Astrocyte (in vitro differentiated cells and primary cell): ENCODE measurements around the gene CYP4A11. TPM values are rescaled to one million over a fixed set of nuclear protein-coding genes. Genes with fewer than 3 reads are reported as not detected.

Experiments
- DNase-seq: peaks from one replicate; pipeline ENCODE4 v3.0.0-alpha.2; 2010; ENCODE audit warnings: low read depth
- FAIRE-seq: peaks from 2 replicates; lab custom pipeline; 2011; peaks lifted over from hg19 to GRCh38; lab: Jason Lieb, UNC
- H2AFZ ChIP-seq: 2 replicates; pipeline ENCODE4 v1.6.0; 2012; ENCODE audit warnings: low read depth, low read length, inconsistent platforms
- H3K27ac ChIP-seq: 2 replicates; pipeline ENCODE4 v1.5.1; 2011; ENCODE audit warnings: low read depth, low read length, inconsistent platforms
- H3K27me3 ChIP-seq: 2 replicates; pipeline ENCODE4 v1.6.0; 2011; ENCODE audit warnings: low read length, inconsistent platforms; ENCODE audit not compliant: insufficient read depth
- H3K36me3 ChIP-seq: 2 replicates; pipeline ENCODE4 v1.5.1; 2011; ENCODE audit warnings: low read length, inconsistent platforms; ENCODE audit not compliant: insufficient read depth
- H3K4me1 ChIP-seq: 2 replicates; pipeline ENCODE4 v1.5.1; 2011; ENCODE audit warnings: low read length, inconsistent platforms; ENCODE audit not compliant: insufficient read depth
- H3K4me2 ChIP-seq: 2 replicates; pipeline ENCODE4 v1.6.0; 2012; ENCODE audit warnings: low read length, inconsistent platforms
- H3K4me3 ChIP-seq: 2 replicates; pipeline ENCODE4 v1.5.1; 2011; ENCODE audit warnings: low read depth, mild to moderate bottlenecking, low read length, inconsistent platforms; ENCODE audit not compliant: insufficient read depth
- H3K79me2 ChIP-seq: 2 replicates; pipeline ENCODE4 v1.6.0; 2012; ENCODE audit warnings: mild to moderate bottlenecking, low read length, inconsistent platforms; ENCODE audit not compliant: insufficient read depth
- H3K9ac ChIP-seq: 2 replicates; pipeline ENCODE4 v1.6.0; 2012; ENCODE audit warnings: mild to moderate bottlenecking, low read length, inconsistent platforms
- H3K9me3 ChIP-seq: 2 replicates; pipeline ENCODE4 v1.5.1; 2012; ENCODE audit warnings: low read depth, mild to moderate bottlenecking, low read length, inconsistent platforms; ENCODE audit not compliant: insufficient read depth
- H4K20me1 ChIP-seq: 2 replicates; pipeline ENCODE4 v1.6.0; 2012; ENCODE audit warnings: low read length, inconsistent platforms; ENCODE audit not compliant: insufficient read depth
- H3K27ac Mint-ChIP-seq: one replicate; pipeline ENCODE4 v1.8.0; 2021; ENCODE audit warnings: mild to moderate bottlenecking, mixed read lengths; ENCODE audit not compliant: unreplicated experiment
- H3K27me3 Mint-ChIP-seq: one replicate; pipeline ENCODE4 v1.8.0; 2021; ENCODE audit warnings: low read depth, mixed read lengths; ENCODE audit not compliant: unreplicated experiment
- H3K36me3 Mint-ChIP-seq: one replicate; pipeline ENCODE4 v1.8.0; 2021; ENCODE audit warnings: low read depth, mixed read lengths; ENCODE audit not compliant: unreplicated experiment
- H3K4me1 Mint-ChIP-seq: one replicate; pipeline ENCODE4 v1.8.0; 2021; ENCODE audit warnings: low read depth, mixed read lengths; ENCODE audit not compliant: unreplicated experiment
- H3K4me3 Mint-ChIP-seq: one replicate; pipeline ENCODE4 v1.8.0; 2021; ENCODE audit warnings: mild to moderate bottlenecking, moderate library complexity, mixed read lengths; ENCODE audit not compliant: unreplicated experiment
- H3K9me3 Mint-ChIP-seq: one replicate; pipeline ENCODE4 v1.8.0; 2021; ENCODE audit warnings: mild to moderate bottlenecking, mixed read lengths; ENCODE audit not compliant: unreplicated experiment
- EZH2 ChIP-seq: IDR thresholded peaks from 2 replicates; pipeline ENCODE4 v1.6.1; 2012; ENCODE audit warnings: mild to moderate bottlenecking, low read length, inconsistent platforms; ENCODE audit not compliant: insufficient read depth
- total RNA-seq: library from RNA; stranded (reverse); gene quantifications from 2 replicates; pipeline ENCODE4 v1.2.1, GENCODE V29; 2021
- TF ChIP-seq, protein P1 (sequence below): IDR thresholded peaks from 2 replicates; pipeline ENCODE4 v1.5.1; 2011; ENCODE audit warnings: low read depth, mild to moderate bottlenecking, inconsistent platforms, low read length, moderate library complexity; ENCODE audit not compliant: insufficient read depth

The CYP4A11 gene
- total RNA-seq, 1 donor from 2014 or later, result not detected

DNA sequence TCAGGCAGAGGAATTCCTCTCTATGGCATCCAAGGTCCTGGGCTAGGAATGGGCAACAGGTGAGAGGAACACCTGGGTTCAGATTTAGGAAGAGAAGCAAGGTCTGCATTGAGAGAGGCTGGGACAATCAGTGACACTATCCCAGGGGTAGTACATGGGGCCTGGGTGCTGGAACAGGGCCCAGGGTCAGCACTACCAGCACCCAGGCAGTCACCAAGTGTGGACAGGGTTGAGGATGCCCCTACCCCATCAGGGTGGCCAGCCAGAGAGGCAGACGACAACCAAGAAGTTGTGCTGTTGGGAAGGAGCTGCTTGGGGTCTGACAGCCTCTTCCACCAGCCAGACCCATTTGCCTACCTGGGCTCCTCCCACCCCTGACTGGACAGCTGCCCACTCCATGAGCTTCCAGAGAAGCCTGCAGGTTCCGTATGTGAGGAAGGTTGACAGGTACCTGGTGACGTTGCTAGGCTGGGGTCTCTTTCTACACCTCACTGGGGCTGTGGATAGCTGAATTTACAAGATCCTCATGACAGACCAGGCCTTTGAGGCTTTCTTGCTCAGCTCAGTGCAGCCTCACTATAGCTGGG, 13.9 kb downstream of the CYP4A11 start:
- no peaks in the 10 kb centered on the region for H4K20me1 ChIP-seq
- no peaks in the 10 kb centered on the region for H3K36me3 ChIP-seq
- H2AFZ ChIP-seq, result no peak overlapping the region
- Mint-ChIP-seq H3K27ac (no peak overlapping the region), H3K36me3 (peaks cover 1% of the 10 kb centered on the region), H3K4me3 (no peak overlapping the region), H3K27me3 (peaks cover 24% of the 10 kb centered on the region), H3K4me1 (no peaks in the 10 kb centered on the region), H3K9me3 (peaks cover 6% of the 10 kb centered on the region)
- H3K9ac ChIP-seq, result no peak overlapping the region
- H3K79me2 ChIP-seq, result no peaks in the 10 kb centered on the region
- TF ChIP-seq EZH2, result no peak
- TF ChIP-seq, protein P1, sequence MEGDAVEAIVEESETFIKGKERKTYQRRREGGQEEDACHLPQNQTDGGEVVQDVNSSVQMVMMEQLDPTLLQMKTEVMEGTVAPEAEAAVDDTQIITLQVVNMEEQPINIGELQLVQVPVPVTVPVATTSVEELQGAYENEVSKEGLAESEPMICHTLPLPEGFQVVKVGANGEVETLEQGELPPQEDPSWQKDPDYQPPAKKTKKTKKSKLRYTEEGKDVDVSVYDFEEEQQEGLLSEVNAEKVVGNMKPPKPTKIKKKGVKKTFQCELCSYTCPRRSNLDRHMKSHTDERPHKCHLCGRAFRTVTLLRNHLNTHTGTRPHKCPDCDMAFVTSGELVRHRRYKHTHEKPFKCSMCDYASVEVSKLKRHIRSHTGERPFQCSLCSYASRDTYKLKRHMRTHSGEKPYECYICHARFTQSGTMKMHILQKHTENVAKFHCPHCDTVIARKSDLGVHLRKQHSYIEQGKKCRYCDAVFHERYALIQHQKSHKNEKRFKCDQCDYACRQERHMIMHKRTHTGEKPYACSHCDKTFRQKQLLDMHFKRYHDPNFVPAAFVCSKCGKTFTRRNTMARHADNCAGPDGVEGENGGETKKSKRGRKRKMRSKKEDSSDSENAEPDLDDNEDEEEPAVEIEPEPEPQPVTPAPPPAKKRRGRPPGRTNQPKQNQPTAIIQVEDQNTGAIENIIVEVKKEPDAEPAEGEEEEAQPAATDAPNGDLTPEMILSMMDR, result no peak
- no peak overlapping the region for H3K27ac ChIP-seq
- no peaks in the 10 kb centered on the region for H3K4me1 ChIP-seq
- H3K27me3 ChIP-seq, result no peaks in the 10 kb centered on the region
- H3K4me2 ChIP-seq, result no peak overlapping the region
- DNase-seq (no peak), FAIRE-seq (no peak)
- no peaks in the 10 kb centered on the region for H3K9me3 ChIP-seq
- no peak overlapping the region for H3K4me3 ChIP-seq

DNA sequence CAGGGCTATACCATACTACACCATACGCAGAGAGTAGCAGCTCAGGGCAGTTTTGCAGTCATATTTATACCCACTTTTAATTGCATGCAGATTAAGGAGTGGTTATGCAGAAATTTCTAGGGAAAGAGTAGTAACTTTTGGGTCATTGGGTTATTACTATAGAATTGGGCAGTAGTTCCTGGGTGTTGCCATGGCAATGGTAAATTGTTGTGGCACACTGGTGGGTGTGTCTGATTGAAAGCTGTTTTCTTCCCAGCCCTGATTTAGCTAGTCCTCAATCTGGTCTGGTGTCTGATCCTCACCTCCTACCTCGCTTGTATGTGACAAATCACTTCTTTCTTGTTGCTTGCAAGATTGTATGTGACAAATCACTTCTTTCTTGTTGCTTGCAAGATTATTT, 30.5 kb downstream of the CYP4A11 start:
- Mint-ChIP-seq H3K9me3 (peaks cover 10% of the 10 kb centered on the region), H3K27me3 (peaks cover 3% of the 10 kb centered on the region), H3K36me3 (no peaks in the 10 kb centered on the region), H3K4me1 (no peaks in the 10 kb centered on the region), H3K4me3 (no peak overlapping the region), H3K27ac (no peak overlapping the region)
- Histone ChIP-seq H3K4me3 (no peak overlapping the region), H3K27me3 (no peaks in the 10 kb centered on the region), H3K79me2 (no peaks in the 10 kb centered on the region), H3K9me3 (no peaks in the 10 kb centered on the region), H3K4me2 (no peak overlapping the region), H3K4me1 (no peaks in the 10 kb centered on the region), H3K27ac (no peak overlapping the region), H3K36me3 (no peaks in the 10 kb centered on the region), H3K9ac (no peak overlapping the region), H2AFZ (no peak overlapping the region), H4K20me1 (no peaks in the 10 kb centered on the region)
- FAIRE-seq (no peak), DNase-seq (no peak)
- TF ChIP-seq EZH2, result no peak
- TF ChIP-seq, protein P1, result no peak

DNA sequence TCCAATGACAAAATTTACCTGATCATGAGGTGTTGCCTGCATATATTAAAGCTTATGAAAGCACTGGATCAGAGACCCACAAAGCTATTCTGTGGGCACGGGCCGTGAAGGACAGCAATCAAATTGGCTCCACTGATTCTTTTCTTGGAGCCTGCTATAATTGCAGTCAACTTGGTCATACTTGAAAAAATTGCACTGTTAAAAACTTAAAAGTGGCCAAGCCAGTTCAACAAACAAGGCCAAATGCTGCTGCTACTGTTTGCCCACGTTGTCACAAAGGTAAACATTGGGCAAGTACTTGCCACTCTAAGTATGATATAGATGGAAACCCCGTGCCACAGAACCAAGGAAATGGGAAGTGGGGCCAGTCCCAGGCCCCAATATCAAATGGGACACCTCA, 37.8 kb downstream of the CYP4A11 start:
- no peak overlapping the region for H2AFZ ChIP-seq
- H3K27me3 ChIP-seq, result no peaks in the 10 kb centered on the region
- H3K9ac ChIP-seq, result no peak overlapping the region
- Mint-ChIP-seq H3K4me3 (no peak overlapping the region), H3K27me3 (peaks cover 4% of the 10 kb centered on the region), H3K27ac (no peak overlapping the region), H3K36me3 (no peaks in the 10 kb centered on the region), H3K9me3 (peaks cover 15% of the 10 kb centered on the region), H3K4me1 (no peaks in the 10 kb centered on the region)
- DNase-seq, result no peak
- H3K9me3 ChIP-seq, result peaks cover 2% of the 10 kb centered on the region
- no peak overlapping the region for H3K4me2 ChIP-seq
- H3K4me1 ChIP-seq, result no peaks in the 10 kb centered on the region
- no peaks in the 10 kb centered on the region for H3K36me3 ChIP-seq
- no peaks in the 10 kb centered on the region for H4K20me1 ChIP-seq
- no peak for FAIRE-seq
- no peak for TF ChIP-seq EZH2
- TF ChIP-seq, protein P1, result no peak
- no peak overlapping the region for H3K4me3 ChIP-seq
- H3K27ac ChIP-seq, result no peak overlapping the region
- H3K79me2 ChIP-seq, result no peaks in the 10 kb centered on the region
